AG20443 (cell line): ENCODE data around the gene RILP.

ENCODE experiments used
- DNase-seq: peaks from one replicate; pipeline ENCODE4 v3.0.0; 2012; ENCODE audit warnings: low spot score, mixed read lengths

RILP gene

DNA sequence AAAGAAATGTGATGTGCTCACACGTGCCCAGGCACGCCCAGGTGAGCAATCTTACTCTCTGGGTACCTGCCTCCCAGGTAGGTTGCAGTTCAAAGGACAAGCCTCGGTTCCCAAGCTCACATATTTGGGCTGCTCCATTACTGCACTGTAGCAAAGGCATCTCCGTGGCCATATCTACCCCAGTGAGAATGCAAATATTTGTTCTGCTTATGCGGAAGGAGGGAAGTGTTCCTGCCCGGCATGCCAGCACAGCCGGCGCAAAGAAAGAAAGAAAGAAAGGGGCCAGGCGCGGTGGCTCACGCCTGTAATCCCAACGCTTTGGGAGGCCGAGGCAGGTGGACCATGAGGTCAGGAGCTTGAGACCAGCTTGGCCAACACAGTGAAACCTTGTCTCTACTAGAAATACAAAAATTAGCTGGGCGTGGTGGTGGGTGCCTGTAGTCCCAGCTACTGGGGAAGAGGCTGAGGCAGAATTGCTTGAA is 51.8 kb downstream of the RILP start:
- DNase-seq: no peak
